Measurements from ENCODE around the gene GTF2IRD2. TPM values are rescaled to one million over a fixed set of nuclear protein-coding genes. Genes with fewer than 3 reads are reported as not detected.
"Not testable (repeated sequence)": the region's sequence is repeated elsewhere in the genome, so short reads cannot be mapped to it uniquely, and the experiment has no call there.

GTF2IRD2 gene
- total RNA-seq, 2 donors from 2014 or later: 26.9 to 37.2 TPM

- not testable (repeated sequence) for H3K9me3 ChIP-seq
Measured at GRCh38 chr7:74829959-74830358, 21.4 kb downstream of the GTF2IRD2 start.

GRCh38 chr7:74821259-74821658, 30.1 kb downstream of the GTF2IRD2 start:
- not testable (repeated sequence) for H3K36me3 ChIP-seq; ATAC-seq (ENCODE audit: insufficient number of reproducible peaks, low FRiP score, low read depth); H3K27me3 ChIP-seq (replicated peaks; ENCODE audit: insufficient read depth); DNase-seq (ENCODE audit: low spot score); H3K4me1 ChIP-seq (ENCODE audit: control insufficient read depth in 1 of 2, low read depth in 2 of 2); H3K27ac ChIP-seq; H3K4me3 ChIP-seq; H3K9me3 ChIP-seq

More at GRCh38 chr7:74829959-74830358, 21.4 kb downstream of the GTF2IRD2 start:
- DNase-seq (ENCODE audit: low spot score); H3K4me3 ChIP-seq; H3K36me3 ChIP-seq; H3K27me3 ChIP-seq (replicated peaks; ENCODE audit: insufficient read depth); ATAC-seq (ENCODE audit: insufficient number of reproducible peaks, low FRiP score, low read depth); H3K4me1 ChIP-seq (ENCODE audit: control insufficient read depth in 1 of 2, low read depth in 2 of 2); H3K27ac ChIP-seq: not testable (repeated sequence)

- not testable (repeated sequence) for H3K27ac ChIP-seq; H3K4me3 ChIP-seq; ATAC-seq (ENCODE audit: insufficient number of reproducible peaks, low FRiP score, low read depth); DNase-seq (ENCODE audit: low spot score); H3K36me3 ChIP-seq; H3K27me3 ChIP-seq (replicated peaks; ENCODE audit: insufficient read depth); H3K4me1 ChIP-seq (ENCODE audit: control insufficient read depth in 1 of 2, low read depth in 2 of 2); H3K9me3 ChIP-seq
Measured at GRCh38 chr7:74820146-74820805, 31.1 kb downstream of the GTF2IRD2 start.

- ATAC-seq (ENCODE audit: insufficient number of reproducible peaks, low FRiP score, low read depth); H3K27me3 ChIP-seq (replicated peaks; ENCODE audit: insufficient read depth); H3K4me1 ChIP-seq (ENCODE audit: control insufficient read depth in 1 of 2, low read depth in 2 of 2); H3K36me3 ChIP-seq; DNase-seq (ENCODE audit: low spot score); H3K27ac ChIP-seq; H3K4me3 ChIP-seq; H3K9me3 ChIP-seq: not testable (repeated sequence)
Measured at GRCh38 chr7:74815882-74816281, 35.5 kb downstream of the GTF2IRD2 start.

- H3K4me3 ChIP-seq; H3K9me3 ChIP-seq; H3K4me1 ChIP-seq (ENCODE audit: control insufficient read depth in 1 of 2, low read depth in 2 of 2); H3K27ac ChIP-seq; H3K27me3 ChIP-seq (replicated peaks; ENCODE audit: insufficient read depth); DNase-seq (ENCODE audit: low spot score); H3K36me3 ChIP-seq; ATAC-seq (ENCODE audit: insufficient number of reproducible peaks, low FRiP score, low read depth): not testable (repeated sequence)
Measured at GRCh38 chr7:74798644-74799043, 52.8 kb downstream of the GTF2IRD2 start.

- not testable (repeated sequence) for H3K4me1 ChIP-seq (ENCODE audit: control insufficient read depth in 1 of 2, low read depth in 2 of 2); H3K27ac ChIP-seq; H3K27me3 ChIP-seq (replicated peaks; ENCODE audit: insufficient read depth); H3K4me3 ChIP-seq; H3K9me3 ChIP-seq; H3K36me3 ChIP-seq; DNase-seq (ENCODE audit: low spot score); ATAC-seq (ENCODE audit: insufficient number of reproducible peaks, low FRiP score, low read depth)
Measured at GRCh38 chr7:74797848-74798622, 53.4 kb downstream of the GTF2IRD2 start.

GRCh38 chr7:74789200-74789736, 62.1 kb downstream of the GTF2IRD2 start:
- ATAC-seq (ENCODE audit: insufficient number of reproducible peaks, low FRiP score, low read depth): peak; percentile 3
- not testable (repeated sequence) for H3K9me3 ChIP-seq; DNase-seq (ENCODE audit: low spot score); H3K27ac ChIP-seq; H3K4me1 ChIP-seq (ENCODE audit: control insufficient read depth in 1 of 2, low read depth in 2 of 2); H3K4me3 ChIP-seq; H3K27me3 ChIP-seq (replicated peaks; ENCODE audit: insufficient read depth); H3K36me3 ChIP-seq

- H3K4me1 ChIP-seq (ENCODE audit: control insufficient read depth in 1 of 2, low read depth in 2 of 2); H3K36me3 ChIP-seq; H3K27me3 ChIP-seq (replicated peaks; ENCODE audit: insufficient read depth); H3K27ac ChIP-seq; H3K9me3 ChIP-seq: not testable (repeated sequence)
- peak overlapping the region; percentile 63 for H3K4me3 ChIP-seq
- peak; percentile 97 for ATAC-seq (ENCODE audit: insufficient number of reproducible peaks, low FRiP score, low read depth)
- peak; percentile 88 for DNase-seq (ENCODE audit: low spot score)
Measured at GRCh38 chr7:74788369-74789150, 62.8 kb downstream of the GTF2IRD2 start.

- DNase-seq (ENCODE audit: low spot score); H3K27ac ChIP-seq; H3K9me3 ChIP-seq; H3K4me1 ChIP-seq (ENCODE audit: control insufficient read depth in 1 of 2, low read depth in 2 of 2); H3K36me3 ChIP-seq; H3K4me3 ChIP-seq; ATAC-seq (ENCODE audit: insufficient number of reproducible peaks, low FRiP score, low read depth); H3K27me3 ChIP-seq (replicated peaks; ENCODE audit: insufficient read depth): not testable (repeated sequence)
Measured at GRCh38 chr7:74783595-74783994, 67.8 kb downstream of the GTF2IRD2 start.

GRCh38 chr7:74781746-74782145, 69.7 kb downstream of the GTF2IRD2 start:
- not testable (repeated sequence) for H3K4me1 ChIP-seq (ENCODE audit: control insufficient read depth in 1 of 2, low read depth in 2 of 2); H3K4me3 ChIP-seq; DNase-seq (ENCODE audit: low spot score); H3K27ac ChIP-seq; H3K27me3 ChIP-seq (replicated peaks; ENCODE audit: insufficient read depth); ATAC-seq (ENCODE audit: insufficient number of reproducible peaks, low FRiP score, low read depth); H3K36me3 ChIP-seq; H3K9me3 ChIP-seq

- not testable (repeated sequence) for H3K36me3 ChIP-seq
Measured at GRCh38 chr7:74779053-74779452, 72.4 kb downstream of the GTF2IRD2 start.

GRCh38 chr7:74775111-74775510, 76.3 kb downstream of the GTF2IRD2 start:
- not testable (repeated sequence) for H3K4me1 ChIP-seq (ENCODE audit: control insufficient read depth in 1 of 2, low read depth in 2 of 2); H3K9me3 ChIP-seq; H3K27me3 ChIP-seq (replicated peaks; ENCODE audit: insufficient read depth); DNase-seq (ENCODE audit: low spot score); H3K4me3 ChIP-seq; ATAC-seq (ENCODE audit: insufficient number of reproducible peaks, low FRiP score, low read depth); H3K27ac ChIP-seq; H3K36me3 ChIP-seq

More at GRCh38 chr7:74779053-74779452, 72.4 kb downstream of the GTF2IRD2 start:
- not testable (repeated sequence) for H3K4me3 ChIP-seq; ATAC-seq (ENCODE audit: insufficient number of reproducible peaks, low FRiP score, low read depth); DNase-seq (ENCODE audit: low spot score); H3K27ac ChIP-seq; H3K9me3 ChIP-seq; H3K27me3 ChIP-seq (replicated peaks; ENCODE audit: insufficient read depth); H3K4me1 ChIP-seq (ENCODE audit: control insufficient read depth in 1 of 2, low read depth in 2 of 2)
